ENCODE results near the gene LALBA.
"Not testable (repeated sequence)": the region's sequence is repeated elsewhere in the genome, so short reads cannot be mapped to it uniquely, and the experiment has no call there.

Gene LALBA

DNA sequence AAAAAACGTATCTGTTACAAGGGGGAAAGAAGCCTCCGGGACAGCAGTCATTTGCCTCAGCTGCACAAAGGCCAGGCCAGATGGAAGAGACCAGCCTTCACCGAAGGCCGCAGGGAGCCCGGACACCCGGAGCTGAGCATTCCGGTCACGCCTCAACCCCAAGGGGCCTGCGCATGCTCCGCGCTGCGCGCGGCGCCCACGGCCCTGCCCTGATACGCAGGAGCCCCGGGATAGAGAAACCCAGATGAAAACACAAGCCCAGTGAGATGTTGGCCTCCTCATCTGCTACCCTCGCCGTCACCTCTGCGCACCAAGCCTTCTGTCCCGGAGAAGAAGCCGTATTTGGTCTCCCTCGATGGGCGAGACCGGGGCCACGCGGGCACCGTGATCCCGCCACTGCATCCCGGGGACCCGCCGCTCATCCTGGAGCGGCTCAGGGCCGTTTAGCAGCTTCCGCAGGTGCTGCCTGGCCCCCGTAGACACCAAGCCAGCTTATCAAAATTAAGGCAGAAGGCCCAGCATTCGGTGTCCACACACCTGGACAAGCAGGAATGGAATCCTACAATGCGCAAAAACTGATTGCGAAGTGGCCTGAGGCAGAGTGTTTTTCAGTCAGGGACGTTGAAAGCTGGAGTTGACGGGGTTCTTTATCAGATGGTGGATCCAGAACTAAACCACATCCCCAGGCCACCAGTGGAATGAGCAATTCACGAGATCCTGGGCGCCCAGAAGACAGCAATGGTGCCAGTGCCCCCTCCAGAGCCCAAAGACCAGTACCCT, 41.8 kb downstream of the LALBA start:
- DNase-seq: no peak

- DNase-seq: no peak
These were observed 44.5 kb downstream of the LALBA start, which contains the start of gene OR8S1 for GRCh38 chr12:48525332-48525731. Gene OR8S1, plus strand, starts transcription at chr12:48525632. Its CDS starts 0 bp downstream, at chr12:48525632.

DNA sequence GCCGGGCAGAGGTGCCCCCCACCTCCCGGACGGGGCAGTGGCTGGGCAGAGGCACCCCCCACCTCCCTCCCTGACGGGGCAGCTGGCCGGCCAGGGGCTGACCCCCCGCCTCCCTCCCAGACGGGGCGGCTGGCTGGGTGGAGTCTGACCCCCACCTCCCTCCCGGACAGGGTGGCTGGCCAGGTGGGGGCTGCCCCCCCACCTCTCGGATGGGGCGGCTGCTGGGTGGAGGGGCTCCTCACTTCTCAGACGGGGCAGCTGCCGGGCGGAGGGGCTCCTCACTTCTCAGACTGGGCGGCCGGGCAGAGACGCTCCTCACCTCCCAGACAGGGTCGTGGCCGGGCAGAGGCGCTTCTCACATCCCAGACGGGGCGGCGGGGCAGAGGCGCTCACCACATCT, 49.5 kb downstream of the LALBA start:
- DNase-seq: not testable (repeated sequence)

Measured in DMS 273 treated with DMSO at 0.1 percent for 48 hours (cell line).